Endothelial cell of umbilical vein (primary cell): ENCODE results near the gene ZDHHC23. TPM values are rescaled to one million over a fixed set of nuclear protein-coding genes. Genes with fewer than 3 reads are reported as not detected.

Experiments
- BruUV-seq: library from RNA; stranded (reverse); fragments of 400-500 nt; replicated peaks from 2 replicates; lab custom pipeline; 2021; lab: Mats Ljungman, UMichigan
- CTCF ChIA-PET: fragments of 300-600, 350-600 bp; sonication (Branson Sonifier 250); formaldehyde crosslinking; loops from one replicate; lab custom pipeline; 2021; ENCODE audit warnings: antibody characterized with exemption, inconsistent platforms; lab: Charles Lee
- POLR2A ChIA-PET: fragments of 300-600, 350-600 bp; sonication (Branson Sonifier 250); formaldehyde crosslinking; loops from one replicate; lab custom pipeline; 2021; ENCODE audit warnings: antibody characterized with exemption, inconsistent platforms; lab: Charles Lee
- DNase-seq: peaks from one replicate; pipeline ENCODE4 v3.0.0-alpha.2; 2011; ENCODE audit warnings: low read depth, low spot score
- FAIRE-seq: peaks from 2 replicates; lab custom pipeline; 2011; peaks lifted over from hg19 to GRCh38; lab: Jason Lieb, UNC
- H2AFZ ChIP-seq: 2 replicates; pipeline ENCODE4 v1.6.0; 2012; ENCODE audit warnings: low read depth, low read length, control low read depth, inconsistent platforms
- H3K27ac ChIP-seq: 2 replicates; pipeline ENCODE4 v1.5.1; 2011; ENCODE audit warnings: low read depth, mild to moderate bottlenecking, control low read depth, low read length, moderate library complexity; ENCODE audit not compliant: insufficient read depth
- H3K27me3 ChIP-seq, 2 experiments: 2 replicates each; pipeline versions ENCODE4 v1.6.0 to v1.6.1; 2011; ENCODE audit warnings: low read length in 2 of 2, mixed read lengths in 1 of 2; ENCODE audit not compliant: control insufficient read depth in 2 of 2, insufficient read depth in 2 of 2
- H3K36me3 ChIP-seq, 2 experiments: 2 replicates in 1 of 2; 3 replicates in 1 of 2; pipeline ENCODE4 v1.5.1; 2011; ENCODE audit warnings: low read length in 2 of 2, mild to moderate bottlenecking in 1 of 2, moderate library complexity in 1 of 2; ENCODE audit not compliant: control insufficient read depth in 2 of 2, insufficient read depth in 2 of 2; ENCODE audit errors: extremely low read depth in 1 of 2
- H3K4me1 ChIP-seq: 3 replicates; pipeline ENCODE4 v1.5.1; 2011; ENCODE audit warnings: mild to moderate bottlenecking, low read length; ENCODE audit not compliant: control insufficient read depth, insufficient read depth; ENCODE audit errors: extremely low read depth
- H3K4me2 ChIP-seq: 2 replicates; pipeline ENCODE4 v1.6.1; 2011; ENCODE audit warnings: low read length, control low read depth, mixed read lengths; ENCODE audit not compliant: insufficient read depth
- H3K4me3 ChIP-seq, 3 experiments: fragments of 200-600 bp in 1 of 3; sonication (generic), shearing (Covaris generic) in 1 of 3; replicated peaks in 1 of 3; 2 replicates each; pipeline ENCODE4 v1.5.1; 2011 to 2016; ENCODE audit warnings: control low read depth in 3 of 3, low read length in 3 of 3, mild to moderate bottlenecking in 2 of 3, inconsistent platforms in 1 of 3, low read depth in 1 of 3, moderate library complexity in 1 of 3; ENCODE audit not compliant: insufficient read depth in 1 of 3
- H3K79me2 ChIP-seq: 2 replicates; pipeline ENCODE4 v1.6.0; 2012; ENCODE audit warnings: low read length, inconsistent platforms; ENCODE audit not compliant: control insufficient read depth, insufficient read depth
- H3K9ac ChIP-seq: replicated peaks from 2 replicates; pipeline ENCODE3; 2011; ENCODE audit warnings: low read length, control low read depth; ENCODE audit not compliant: insufficient read depth; ENCODE audit errors: extremely low read depth
- H3K9me1 ChIP-seq: replicated peaks from 3 replicates; pipeline ENCODE4 v1.6.0; 2011; ENCODE audit warnings: mild to moderate bottlenecking, low read length; ENCODE audit not compliant: control insufficient read depth, insufficient read depth; ENCODE audit errors: extremely low read depth
- H3K9me3 ChIP-seq: replicated peaks from 2 replicates; pipeline ENCODE4 v1.5.1; 2012; ENCODE audit warnings: low read length, inconsistent platforms; ENCODE audit not compliant: control insufficient read depth, insufficient read depth
- H4K20me1 ChIP-seq: replicated peaks from 2 replicates; pipeline ENCODE3; 2011; ENCODE audit warnings: mild to moderate bottlenecking, low read length; ENCODE audit not compliant: control insufficient read depth, insufficient read depth; ENCODE audit errors: extremely low read depth
- EZH2 ChIP-seq: IDR thresholded peaks from 2 replicates; pipeline ENCODE4 v1.6.1; 2012; ENCODE audit warnings: borderline replicate concordance, low read depth, mild to moderate bottlenecking, moderate library complexity, low read length, inconsistent platforms; ENCODE audit not compliant: severe bottlenecking
- FOS ChIP-seq: IDR thresholded peaks from 2 replicates; pipeline ENCODE4 v1.6.1; 2011; ENCODE audit warnings: mild to moderate bottlenecking, low read length, moderate library complexity, borderline replicate concordance; ENCODE audit not compliant: insufficient read depth
- GATA2 ChIP-seq: IDR thresholded peaks from 2 replicates; pipeline ENCODE4 v1.7.0; 2011; ENCODE audit warnings: low read depth, mild to moderate bottlenecking, moderate library complexity, mixed read lengths, low read length; ENCODE audit not compliant: insufficient read length, insufficient read depth
- JUN ChIP-seq: IDR thresholded peaks from 2 replicates; pipeline ENCODE4 v1.6.1; 2011; ENCODE audit warnings: borderline replicate concordance, low read depth; ENCODE audit not compliant: insufficient read length, insufficient read depth
- MYC ChIP-seq: IDR thresholded peaks from one replicate; pipeline ENCODE4 v1.6.1; 2011; ENCODE audit warnings: mild to moderate bottlenecking, low read depth, low read length
- POLR2A ChIP-seq: IDR thresholded peaks from 2 replicates; pipeline ENCODE4 v1.6.1; 2012; ENCODE audit warnings: low read depth, mild to moderate bottlenecking, control low read depth, low read length
- POLR2AphosphoS5 ChIP-seq: IDR thresholded peaks from 2 replicates; pipeline ENCODE4 v1.6.1; 2012; ENCODE audit warnings: low read depth, mild to moderate bottlenecking, control low read depth, low read length, moderate library complexity; ENCODE audit not compliant: insufficient read depth
- dilution Hi-C: fragments of 300-500 bp; cut with MboI; formaldehyde crosslinking; loops from one replicate; pipeline ENCODE4 v1.15.0; 2019; ENCODE audit warnings: low sequenced_read_pairs; ENCODE audit not compliant: extremely low pct_ligation_motif_present
- intact Hi-C: fragments of 100-400 bp; cut with micrococcal nuclease; formaldehyde crosslinking; loops from one replicate; pipeline ENCODE4 v1.10.0; 2022
- polyA plus RNA-seq, 4 experiments: library from polyadenylated mRNA; depleted of rRNA in 3 of 4; stranded (reverse) in 3 of 4; unstranded in 1 of 4; fragments of >200 nt; gene quantifications; 2 replicates each; pipeline versions ENCODE4 v1.2.1 to v1.2.3, GENCODE V29; 2011 to 2012; ENCODE audit warnings: missing spikeins in 1 of 4
- total RNA-seq: library from RNA; stranded (reverse); gene quantifications from 2 replicates; pipeline ENCODE4 v1.2.3, GENCODE V29; 2021
- TF ChIP-seq, protein P1 (sequence below): IDR thresholded peaks from 2 replicates; pipeline ENCODE4 v1.6.1; 2011; ENCODE audit not compliant: insufficient read depth, insufficient read length
- TF ChIP-seq, protein P2 (sequence below), 2 donors: IDR thresholded peaks; 1 replicate in 1 of 2; 2 replicates in 1 of 2; pipeline ENCODE4 v1.5.1; 2011; ENCODE audit warnings: low read length in 2 of 2, mild to moderate bottlenecking in 2 of 2, moderate library complexity in 2 of 2, control low read depth in 1 of 2, inconsistent platforms in 1 of 2, low read depth in 1 of 2; ENCODE audit not compliant: insufficient read depth in 1 of 2; ENCODE audit errors: extremely low read depth in 1 of 2

Gene ZDHHC23
- total and polyA plus RNA-seq, 2 donors (not counting 3 experiments of a cell fraction or from before 2014, with no cell fraction given): 0.99 to 3.2 TPM

GRCh38 chr3:113898892-113899291, 48.9 kb upstream of the ZDHHC23 start:
- no peaks in the 10 kb centered on the region for H3K36me3 ChIP-seq
- H3K9me3 ChIP-seq: no peaks in the 10 kb centered on the region
- TF ChIP-seq, protein P1, sequence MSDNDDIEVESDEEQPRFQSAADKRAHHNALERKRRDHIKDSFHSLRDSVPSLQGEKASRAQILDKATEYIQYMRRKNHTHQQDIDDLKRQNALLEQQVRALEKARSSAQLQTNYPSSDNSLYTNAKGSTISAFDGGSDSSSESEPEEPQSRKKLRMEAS: no peak
- TF ChIP-seq EZH2: no peak
- TF ChIP-seq MYC: no peak
- TF ChIP-seq FOS: no peak
- TF ChIP-seq POLR2A: no peak
- no peak for TF ChIP-seq GATA2
- TF ChIP-seq, protein P2, sequence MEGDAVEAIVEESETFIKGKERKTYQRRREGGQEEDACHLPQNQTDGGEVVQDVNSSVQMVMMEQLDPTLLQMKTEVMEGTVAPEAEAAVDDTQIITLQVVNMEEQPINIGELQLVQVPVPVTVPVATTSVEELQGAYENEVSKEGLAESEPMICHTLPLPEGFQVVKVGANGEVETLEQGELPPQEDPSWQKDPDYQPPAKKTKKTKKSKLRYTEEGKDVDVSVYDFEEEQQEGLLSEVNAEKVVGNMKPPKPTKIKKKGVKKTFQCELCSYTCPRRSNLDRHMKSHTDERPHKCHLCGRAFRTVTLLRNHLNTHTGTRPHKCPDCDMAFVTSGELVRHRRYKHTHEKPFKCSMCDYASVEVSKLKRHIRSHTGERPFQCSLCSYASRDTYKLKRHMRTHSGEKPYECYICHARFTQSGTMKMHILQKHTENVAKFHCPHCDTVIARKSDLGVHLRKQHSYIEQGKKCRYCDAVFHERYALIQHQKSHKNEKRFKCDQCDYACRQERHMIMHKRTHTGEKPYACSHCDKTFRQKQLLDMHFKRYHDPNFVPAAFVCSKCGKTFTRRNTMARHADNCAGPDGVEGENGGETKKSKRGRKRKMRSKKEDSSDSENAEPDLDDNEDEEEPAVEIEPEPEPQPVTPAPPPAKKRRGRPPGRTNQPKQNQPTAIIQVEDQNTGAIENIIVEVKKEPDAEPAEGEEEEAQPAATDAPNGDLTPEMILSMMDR (IDR thresholded peaks at IDR 0.05; ENCODE audit: extremely low read depth in 1 of 2, insufficient read depth in 1 of 2, low read depth in 1 of 2, low read length in 2 of 2): no peak
- TF ChIP-seq JUN: no peak
- no peak for TF ChIP-seq POLR2AphosphoS5
- H3K4me3 ChIP-seq: no peak overlapping the region
- no peak for DNase-seq
- ChIA-PET CTCF (interaction anchor here (0.9 kb wide), 1 partner anchor 9 kb away, joined by 3 read pairs; no protein-coding TSS in a partner anchor), POLR2A (no interaction called here)
- H3K9ac ChIP-seq: no peak overlapping the region
- no peaks in the 10 kb centered on the region for H3K4me1 ChIP-seq
- no peaks in the 10 kb centered on the region for H4K20me1 ChIP-seq
- intact Hi-C loops (no loop called here), dilution Hi-C loops (no loop called here)
- no peak overlapping the region for H3K27ac ChIP-seq
- no peaks in the 10 kb centered on the region for H3K79me2 ChIP-seq
- no peak for FAIRE-seq
- H3K27me3 ChIP-seq: no peaks in the 10 kb centered on the region
- no peak overlapping the region for H3K4me2 ChIP-seq
- no peak overlapping the region for H2AFZ ChIP-seq
- BruUV-seq: no TSS peak
- no peaks in the 10 kb centered on the region for H3K9me1 ChIP-seq
